GM12878 (cell line): Measurements from ENCODE around the gene ZDHHC11B. TPM values are rescaled to one million over a fixed set of nuclear protein-coding genes. Genes with fewer than 3 reads are reported as not detected.
"Not testable (repeated sequence)": the region's sequence is repeated elsewhere in the genome, so short reads cannot be mapped to it uniquely, and the experiment has no call there.

ENCODE experiments used
- ATAC-seq: fragments of 200-7000 bp; cut with Tn5 transposase; 3 replicates; pipeline ENCODE4 v1.9.1; 2020; ENCODE audit warnings: mild to moderate bottlenecking, moderate library complexity
- BruUV-seq: library from RNA; stranded (reverse); fragments of 400-500 nt; replicated peaks from 2 replicates; lab custom pipeline; 2021; lab: Mats Ljungman, UMichigan
- CTCF ChIA-PET: fragments of 300-600 bp; sonication (Branson Sonifier 250); formaldehyde crosslinking; extraction: SDS; loops from one replicate; lab custom pipeline; 2021; ENCODE audit warnings: inconsistent platforms; lab: Yijun Ruan, JAX
- POLR2A ChIA-PET: fragments of 350-600 bp; formaldehyde crosslinking; extraction: SDS; loops from one replicate; lab custom pipeline; 2021; ENCODE audit warnings: inconsistent platforms; lab: Charles Lee
- RAD21 ChIA-PET: fragments of 300-600 bp; sonication (Branson Sonifier 250); formaldehyde crosslinking; loops from one replicate; lab custom pipeline; 2023; ENCODE audit warnings: antibody characterized with exemption; ENCODE audit not compliant: unreplicated experiment; lab: Charles Lee
- SMC1A ChIA-PET: fragments of 300-600 bp; sonication (Branson Sonifier 250); formaldehyde crosslinking; loops from one replicate; lab custom pipeline; 2023; ENCODE audit not compliant: unreplicated experiment, uncharacterized antibody; lab: Charles Lee
- DNase-seq: peaks from one replicate; pipeline ENCODE4 v3.0.0-alpha.2; 2011; ENCODE audit warnings: low read depth, low spot score
- FAIRE-seq: peaks from 3 replicates; lab custom pipeline; 2011; peaks lifted over from hg19 to GRCh38; lab: Jason Lieb, UNC
- H2AFZ ChIP-seq: 2 replicates; pipeline ENCODE4 v1.6.0; 2011; ENCODE audit warnings: low read depth, low read length, control low read depth; ENCODE audit not compliant: control insufficient read depth
- H3K27ac ChIP-seq: 2 replicates; pipeline ENCODE4 v1.5.1; 2011; ENCODE audit warnings: control low read depth; ENCODE audit not compliant: control insufficient read depth, insufficient read depth
- H3K27me3 ChIP-seq, 2 experiments: replicated peaks in 1 of 2; 2 replicates each; pipeline versions ENCODE4 v1.6.0 to v1.6.1; 2011; ENCODE audit warnings: low read length in 1 of 2; ENCODE audit not compliant: control insufficient read depth in 2 of 2, insufficient read depth in 2 of 2
- H3K36me3 ChIP-seq, 2 experiments: 2 replicates each; pipeline ENCODE4 v1.5.1; 2011; ENCODE audit warnings: low read length in 1 of 2; ENCODE audit not compliant: control insufficient read depth in 2 of 2, insufficient read depth in 2 of 2
- H3K4me1 ChIP-seq: 2 replicates; pipeline ENCODE4 v1.6.1; 2011; ENCODE audit warnings: mild to moderate bottlenecking, low read length, moderate library complexity, mixed read lengths; ENCODE audit not compliant: control insufficient read depth, insufficient read depth
- H3K4me2 ChIP-seq: 2 replicates; pipeline ENCODE4 v1.6.0; 2011; ENCODE audit warnings: control low read depth; ENCODE audit not compliant: control insufficient read depth, insufficient read depth
- H3K4me3 ChIP-seq: fragments of 200-600 bp; sonication (generic); 2 replicates; pipeline ENCODE4 v1.5.1; 2016
- H3K79me2 ChIP-seq: 2 replicates; pipeline ENCODE4 v1.6.0; 2011; ENCODE audit warnings: low read length; ENCODE audit not compliant: control insufficient read depth, insufficient read depth
- H3K9ac ChIP-seq: 2 replicates; pipeline ENCODE4 v1.8.0; 2011; ENCODE audit warnings: low read length, control low read depth, mixed read lengths; ENCODE audit not compliant: control insufficient read depth, insufficient read depth
- H3K9me3 ChIP-seq: replicated peaks from 3 replicates; pipeline ENCODE4 v1.5.1; 2011; ENCODE audit warnings: mild to moderate bottlenecking, low read length; ENCODE audit not compliant: control insufficient read depth, insufficient read depth
- H4K20me1 ChIP-seq: 2 replicates; pipeline ENCODE4 v1.6.0; 2011; ENCODE audit not compliant: control insufficient read depth, insufficient read depth
- WGBS: methylation state at CpG from one replicate; pipeline ENCODE4 v1.1.6; 2016; ENCODE audit warnings: low lambda C conversion rate; ENCODE audit not compliant: insufficient replicate concordance, insufficient coverage; ENCODE audit errors: missing lambda C conversion rate; 5-methylcytosine and 5-hydroxymethylcytosine counted together
- in situ Hi-C: fragments of 300-500 bp; cut with MboI; formaldehyde crosslinking; loops from 9 replicates; pipeline ENCODE4 v1.14.3; 2018; ENCODE audit warnings: mixed read lengths
- intact Hi-C: fragments of 100-400 bp; cut with micrococcal nuclease; formaldehyde crosslinking; loops from one replicate; pipeline ENCODE4 v1.14.2; 2022; ENCODE audit not compliant: unreplicated experiment
- polyA plus RNA-seq, 11 experiments: library from polyadenylated mRNA; depleted of rRNA in 4 of 11; unstranded in 6 of 11; stranded (reverse) in 5 of 11; fragments of >200 nt; fragmentation: Nextera tagmentation in 4 of 11; fragmentation: Illumina TruSeq in 1 of 11; extraction: Ambion mirVana in 4 of 11; extraction: Trizol in 1 of 11; gene quantifications; 1 replicate in 1 of 11; 2 replicates in 10 of 11; pipeline versions ENCODE4 v1.2.1 to v1.2.3, GENCODE V29; 2011 to 2016; ENCODE audit warnings: inconsistent platforms in 2 of 11, missing spikeins in 2 of 11, low read depth in 1 of 11
- total RNA-seq, 4 experiments: library from RNA; depleted of rRNA in 3 of 4; stranded (reverse); fragments of >200 nt in 3 of 4; fragmentation: Illumina TruSeq in 1 of 4; extraction: Trizol in 1 of 4; gene quantifications; 2 replicates each; pipeline versions ENCODE4 v1.2.1 to v1.2.3, GENCODE V29; 2013 to 2021

Gene ZDHHC11B
- total and polyA plus RNA-seq, 10 of the 15 experiments (the other 5 are each of a cell fraction or from before 2014, with no cell fraction given) = 0.01 to 0.10 (median 0.09) TPM; not detected in 7

- H3K4me1 ChIP-seq, intact Hi-C loops, H3K9ac ChIP-seq, RAD21 ChIA-PET, DNase-seq, FAIRE-seq, in situ Hi-C loops, H3K27me3 ChIP-seq, BruUV-seq, H2AFZ ChIP-seq, H3K9me3 ChIP-seq, H3K4me2 ChIP-seq, CTCF ChIA-PET, POLR2A ChIA-PET, H3K27ac ChIP-seq, H3K4me3 ChIP-seq, H3K79me2 ChIP-seq, H3K36me3 ChIP-seq, SMC1A ChIA-PET, ATAC-seq, H4K20me1 ChIP-seq: not testable (repeated sequence)
- 73% methylated on average over 1 of the region's 1 CpG for WGBS
Measured at GRCh38 chr5:795873-796272, 11.3 kb upstream of the ZDHHC11B start.

GRCh38 chr5:794948-795347 lies 10.4 kb upstream of the ZDHHC11B start:
- DNase-seq, H3K4me2 ChIP-seq, H4K20me1 ChIP-seq, H3K9ac ChIP-seq, H3K36me3 ChIP-seq, H3K79me2 ChIP-seq, H3K4me3 ChIP-seq, H3K27ac ChIP-seq, H3K4me1 ChIP-seq, CTCF ChIA-PET, POLR2A ChIA-PET, RAD21 ChIA-PET, FAIRE-seq, ATAC-seq, H2AFZ ChIP-seq, in situ Hi-C loops, H3K27me3 ChIP-seq, SMC1A ChIA-PET, intact Hi-C loops, H3K9me3 ChIP-seq, BruUV-seq: not testable (repeated sequence)
- WGBS = 0% methylated on average over 1 of the region's 1 CpG

- H3K79me2 ChIP-seq, H3K4me1 ChIP-seq, BruUV-seq, ATAC-seq, H4K20me1 ChIP-seq, CTCF ChIA-PET, POLR2A ChIA-PET, H3K9ac ChIP-seq, H3K4me3 ChIP-seq, in situ Hi-C loops, H3K27me3 ChIP-seq, H3K4me2 ChIP-seq, H3K36me3 ChIP-seq, SMC1A ChIA-PET, DNase-seq, intact Hi-C loops, RAD21 ChIA-PET, H2AFZ ChIP-seq, H3K9me3 ChIP-seq, H3K27ac ChIP-seq, FAIRE-seq: not testable (repeated sequence)
- 77% methylated on average over 10 of the region's 10 CpGs for WGBS
Measured at GRCh38 chr5:788703-789102, 4.2 kb upstream of the ZDHHC11B start.

GRCh38 chr5:787857-788233 lies 3.3 kb upstream of the ZDHHC11B start:
- intact Hi-C loops, H3K36me3 ChIP-seq, ATAC-seq, RAD21 ChIA-PET, H3K79me2 ChIP-seq, H3K4me2 ChIP-seq, in situ Hi-C loops, SMC1A ChIA-PET, H3K4me3 ChIP-seq, POLR2A ChIA-PET, H3K27me3 ChIP-seq, CTCF ChIA-PET, H4K20me1 ChIP-seq, H3K9me3 ChIP-seq, H3K4me1 ChIP-seq, H3K9ac ChIP-seq, H2AFZ ChIP-seq, H3K27ac ChIP-seq, BruUV-seq, DNase-seq: not testable (repeated sequence)
- FAIRE-seq = peak; percentile 35
- WGBS = 54% methylated on average over 6 of the region's 6 CpGs
